PFSK-1 (cell line): Measurements from ENCODE around the gene MYRF.

Source experiments
- FOXP2 ChIP-seq: optimal IDR thresholded peaks from 2 replicates; pipeline ENCODE3; 2011; ENCODE audit warnings: borderline replicate concordance, control low read depth, inconsistent platforms; ENCODE audit not compliant: insufficient read depth; ENCODE audit errors: extremely low read length, extremely low read depth
- POLR2AphosphoS5 ChIP-seq: IDR thresholded peaks from 2 replicates; pipeline ENCODE4 v1.6.1; 2012; ENCODE audit warnings: low read depth, mild to moderate bottlenecking, control low read depth, low read length, moderate library complexity
- SIN3A ChIP-seq: IDR thresholded peaks from 2 replicates; pipeline ENCODE4 v1.6.1; 2012; ENCODE audit warnings: mild to moderate bottlenecking, low read length, moderate library complexity, borderline replicate concordance; ENCODE audit not compliant: insufficient read depth
- TAF1 ChIP-seq: IDR thresholded peaks from 2 replicates; pipeline ENCODE4 v1.6.1; 2012; ENCODE audit warnings: low read length, control low read depth, borderline replicate concordance; ENCODE audit not compliant: insufficient read depth
- TF ChIP-seq, protein P1 (sequence below), 2 experiments: IDR thresholded peaks; 2 replicates each; pipeline versions ENCODE4 v1.6.1 to v1.8.0; 2011 to 2012; ENCODE audit warnings: low read depth in 2 of 2, low read length in 2 of 2, control low read depth in 1 of 2, inconsistent platforms in 1 of 2, mild to moderate bottlenecking in 1 of 2, moderate library complexity in 1 of 2; ENCODE audit not compliant: insufficient read depth in 1 of 2

The MYRF gene

DNA sequence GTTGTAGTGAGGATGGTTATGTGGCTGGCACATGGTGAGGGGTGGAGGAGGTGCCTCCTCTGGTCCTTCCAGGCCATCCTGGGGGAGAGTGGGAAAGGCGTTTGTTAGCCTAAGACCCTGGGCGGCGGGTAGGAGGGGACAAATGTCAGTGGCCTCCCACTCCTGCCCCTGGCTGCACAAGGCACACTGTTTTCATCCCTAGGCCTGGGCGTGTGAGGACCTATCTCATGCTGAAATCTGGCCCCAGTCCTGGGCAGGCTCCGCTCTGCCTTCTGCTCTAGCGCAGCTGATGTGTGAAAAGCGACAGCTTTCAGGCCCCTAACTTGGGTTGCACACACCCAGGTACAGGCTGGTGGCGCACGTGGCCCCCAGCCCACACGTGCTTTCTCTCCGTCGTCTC lies 40.1 kb upstream of the MYRF start:
- TF ChIP-seq POLR2AphosphoS5 (no peak), SIN3A (no peak), FOXP2 (no peak), TAF1 (no peak)
- TF ChIP-seq, protein P1, sequence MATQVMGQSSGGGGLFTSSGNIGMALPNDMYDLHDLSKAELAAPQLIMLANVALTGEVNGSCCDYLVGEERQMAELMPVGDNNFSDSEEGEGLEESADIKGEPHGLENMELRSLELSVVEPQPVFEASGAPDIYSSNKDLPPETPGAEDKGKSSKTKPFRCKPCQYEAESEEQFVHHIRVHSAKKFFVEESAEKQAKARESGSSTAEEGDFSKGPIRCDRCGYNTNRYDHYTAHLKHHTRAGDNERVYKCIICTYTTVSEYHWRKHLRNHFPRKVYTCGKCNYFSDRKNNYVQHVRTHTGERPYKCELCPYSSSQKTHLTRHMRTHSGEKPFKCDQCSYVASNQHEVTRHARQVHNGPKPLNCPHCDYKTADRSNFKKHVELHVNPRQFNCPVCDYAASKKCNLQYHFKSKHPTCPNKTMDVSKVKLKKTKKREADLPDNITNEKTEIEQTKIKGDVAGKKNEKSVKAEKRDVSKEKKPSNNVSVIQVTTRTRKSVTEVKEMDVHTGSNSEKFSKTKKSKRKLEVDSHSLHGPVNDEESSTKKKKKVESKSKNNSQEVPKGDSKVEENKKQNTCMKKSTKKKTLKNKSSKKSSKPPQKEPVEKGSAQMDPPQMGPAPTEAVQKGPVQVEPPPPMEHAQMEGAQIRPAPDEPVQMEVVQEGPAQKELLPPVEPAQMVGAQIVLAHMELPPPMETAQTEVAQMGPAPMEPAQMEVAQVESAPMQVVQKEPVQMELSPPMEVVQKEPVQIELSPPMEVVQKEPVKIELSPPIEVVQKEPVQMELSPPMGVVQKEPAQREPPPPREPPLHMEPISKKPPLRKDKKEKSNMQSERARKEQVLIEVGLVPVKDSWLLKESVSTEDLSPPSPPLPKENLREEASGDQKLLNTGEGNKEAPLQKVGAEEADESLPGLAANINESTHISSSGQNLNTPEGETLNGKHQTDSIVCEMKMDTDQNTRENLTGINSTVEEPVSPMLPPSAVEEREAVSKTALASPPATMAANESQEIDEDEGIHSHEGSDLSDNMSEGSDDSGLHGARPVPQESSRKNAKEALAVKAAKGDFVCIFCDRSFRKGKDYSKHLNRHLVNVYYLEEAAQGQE (IDR thresholded peaks at IDR 0.05; ENCODE audit: insufficient read depth in 1 of 2, low read depth in 2 of 2, low read length in 2 of 2), result no peak

DNA sequence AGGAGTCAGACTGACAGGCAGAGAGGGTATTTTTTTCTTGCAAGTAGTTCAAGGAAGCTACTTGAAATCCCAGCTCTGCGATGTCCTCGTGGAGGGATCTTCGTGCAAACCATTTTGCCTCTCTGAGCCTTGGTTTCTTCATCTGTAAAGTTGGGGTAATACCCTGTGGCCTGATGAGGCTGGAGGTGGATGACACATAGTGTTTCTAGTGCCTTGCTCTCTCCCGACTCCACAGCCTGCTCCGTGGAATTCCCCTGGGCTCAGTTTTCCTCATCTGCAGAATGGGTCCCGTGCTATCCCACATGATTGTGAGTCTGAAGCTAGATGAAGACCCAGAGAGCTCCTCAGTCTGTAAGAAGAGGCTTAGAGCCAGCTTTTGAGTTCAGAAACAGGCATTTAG lies 39.6 kb upstream of the MYRF start:
- TF ChIP-seq POLR2AphosphoS5 (no peak), TAF1 (no peak), FOXP2 (no peak), SIN3A (no peak)
- TF ChIP-seq, protein P1 (IDR thresholded peaks at IDR 0.05; ENCODE audit: insufficient read depth in 1 of 2, low read depth in 2 of 2, low read length in 2 of 2), result no peak

DNA sequence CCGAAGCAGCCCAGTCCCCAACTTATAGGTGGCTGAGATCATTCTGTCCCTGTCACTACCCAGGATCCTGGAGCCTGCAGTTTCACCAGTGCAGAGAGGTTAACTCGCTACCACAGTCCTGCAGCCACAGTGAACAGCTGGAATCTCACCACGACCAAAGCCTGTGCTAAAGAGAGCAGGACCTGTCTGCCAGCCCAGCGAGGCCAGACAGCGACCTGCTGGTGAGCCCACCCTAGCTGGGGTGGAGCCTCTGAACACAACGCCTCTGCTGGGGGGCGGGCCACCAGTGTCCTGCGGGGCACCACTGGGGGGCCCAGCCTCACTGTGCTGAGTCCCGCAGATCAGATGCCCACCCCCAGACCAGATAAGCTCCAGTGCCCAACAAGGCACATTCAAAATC lies 39.0 kb upstream of the MYRF start:
- no peak for TF ChIP-seq FOXP2
- TF ChIP-seq, protein P1 (IDR thresholded peaks at IDR 0.05; ENCODE audit: insufficient read depth in 1 of 2, low read depth in 2 of 2, low read length in 2 of 2), result no peak
- no peak for TF ChIP-seq TAF1
- no peak for TF ChIP-seq SIN3A
- TF ChIP-seq POLR2AphosphoS5, result no peak

DNA sequence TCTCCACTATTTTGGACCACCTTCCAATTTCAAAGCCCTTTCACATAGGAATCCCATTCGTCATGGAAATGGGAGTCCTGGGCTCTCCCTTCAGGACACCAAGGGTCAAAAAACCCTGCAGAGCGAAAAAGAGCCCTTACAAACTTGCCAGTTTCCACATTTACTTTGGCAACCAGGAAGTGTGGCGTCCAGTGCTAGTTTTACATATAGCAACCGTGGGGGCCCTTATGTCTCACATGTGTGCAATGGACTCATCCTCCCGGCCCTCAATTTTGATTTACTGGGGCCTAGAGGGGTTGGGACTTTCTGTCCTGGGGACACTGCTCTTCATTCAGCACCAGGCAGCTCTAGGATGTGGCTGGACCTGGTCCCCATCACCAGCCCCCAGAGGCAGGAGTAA lies 38.5 kb upstream of the MYRF start:
- TF ChIP-seq, protein P1 (IDR thresholded peaks at IDR 0.05; ENCODE audit: insufficient read depth in 1 of 2, low read depth in 2 of 2, low read length in 2 of 2), result no peak
- TF ChIP-seq SIN3A (no peak), POLR2AphosphoS5 (no peak), TAF1 (no peak), FOXP2 (no peak)

DNA sequence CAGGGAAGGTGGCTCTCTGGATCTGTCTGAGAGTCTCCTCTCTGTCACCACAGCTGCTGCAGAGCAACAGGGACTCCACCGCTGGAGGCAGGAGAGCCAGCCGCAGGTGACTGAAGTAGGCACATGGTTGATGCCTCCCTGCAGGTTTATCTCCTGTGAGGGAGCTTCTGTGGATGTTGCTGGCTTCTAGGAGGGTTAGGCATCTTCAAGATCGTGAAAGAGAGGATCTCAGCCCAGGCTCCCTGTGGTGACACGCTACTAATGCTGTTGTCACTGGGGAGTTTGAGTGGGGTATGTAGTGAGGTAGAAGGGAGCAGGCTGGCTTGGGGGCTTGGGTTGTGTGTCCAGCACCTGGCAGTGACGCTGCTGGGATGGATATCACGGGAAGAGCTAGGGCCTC lies 38.1 kb upstream of the MYRF start:
- TF ChIP-seq FOXP2, result no peak
- TF ChIP-seq, protein P1 (IDR thresholded peaks at IDR 0.05; ENCODE audit: insufficient read depth in 1 of 2, low read depth in 2 of 2, low read length in 2 of 2), result no peak
- no peak for TF ChIP-seq TAF1
- TF ChIP-seq POLR2AphosphoS5, result no peak
